Esophagus (tissue), 2 donors: Measurements from ENCODE around the gene RAB31. TPM values are rescaled to one million over a fixed set of nuclear protein-coding genes. Genes with fewer than 3 reads are reported as not detected.

ENCODE experiments used
- H3K27ac ChIP-seq, 2 donors: one replicate each; pipeline ENCODE4 v1.5.1; 2013; ENCODE audit warnings: low read depth in 2 of 2, mild to moderate bottlenecking in 2 of 2, inconsistent platforms in 1 of 2, low read length in 1 of 2, moderate library complexity in 1 of 2
- H3K27me3 ChIP-seq, 2 donors: one replicate each; pipeline ENCODE4 v1.6.1; 2013; ENCODE audit warnings: low read length in 2 of 2, control low read depth in 1 of 2, mild to moderate bottlenecking in 1 of 2; ENCODE audit not compliant: insufficient read depth in 2 of 2, control insufficient read depth in 1 of 2
- H3K36me3 ChIP-seq, 2 donors: one replicate each; pipeline ENCODE4 v1.6.1; 2013; ENCODE audit warnings: low read length in 1 of 2; ENCODE audit not compliant: control insufficient read depth in 2 of 2, insufficient read depth in 2 of 2
- H3K4me1 ChIP-seq, 2 donors: one replicate each; pipeline ENCODE4 v1.6.1; 2013; ENCODE audit warnings: low read length in 1 of 2; ENCODE audit not compliant: control insufficient read depth in 2 of 2, insufficient read depth in 2 of 2
- H3K4me3 ChIP-seq, 2 donors: one replicate each; pipeline ENCODE4 v1.5.1; 2013; ENCODE audit warnings: low read length in 2 of 2, mild to moderate bottlenecking in 2 of 2, low read depth in 1 of 2, moderate library complexity in 1 of 2
- H3K9me3 ChIP-seq, 2 donors: one replicate each; pipeline ENCODE4 v1.6.1; 2013; ENCODE audit warnings: mild to moderate bottlenecking in 2 of 2, low read depth in 1 of 2, low read length in 1 of 2, moderate library complexity in 1 of 2; ENCODE audit not compliant: control insufficient read depth in 2 of 2, insufficient read depth in 1 of 2
- WGBS, 2 donors: extraction: QIAGEN DNeasy Blood & Tissue Kit; methylation state at CpG; one replicate each; pipeline ENCODE4 v1.1.7; 2013; 5-methylcytosine and 5-hydroxymethylcytosine counted together
- polyA plus RNA-seq, 2 donors: library from polyadenylated mRNA; stranded (reverse); fragments of 200-250 nt; gene quantifications; one replicate each; pipeline ENCODE4 v1.2.3, GENCODE V29; 2013
- donor health status: healthy with polysubstance abuse.
- donor health status: Bipolar disorder and iron deficiency.

Gene RAB31
- polyA plus RNA-seq, 2 donors = 10.7 to 17.5 TPM

- no peaks in the 10 kb centered on the region for H3K27me3 ChIP-seq
- peak overlapping the region in 1 of 2 donors; percentile 8 for H3K27ac ChIP-seq
These were observed 95.8 kb downstream of the RAB31 start for GRCh38 chr18:9803698-9804516.

GRCh38 chr18:9804517-9805104, 96.5 kb downstream of the RAB31 start:
- Histone ChIP-seq H3K27me3 (no peaks in the 10 kb centered on the region), H3K4me3 (no peak overlapping the region), H3K9me3 (no peaks in the 10 kb centered on the region), H3K27ac (peak overlapping the region; percentile 24 to 33), H3K4me1 (peaks cover 9% of the 10 kb centered on the region in 2 donors), H3K36me3 (peaks cover 2% of the 10 kb centered on the region in 2 donors)
- WGBS, 2 donors = 37 to 62% methylated on average over 5 of the region's 5 CpGs

More at GRCh38 chr18:9803698-9804516, 95.8 kb downstream of the RAB31 start:
- WGBS, 2 donors = 67% methylated on average over 19 of the region's 19 CpGs
- H3K4me3 ChIP-seq = no peak overlapping the region
- H3K4me1 ChIP-seq = peaks cover 8 to 9% of the 10 kb centered on the region in 2 donors
- H3K36me3 ChIP-seq = peaks cover 2% of the 10 kb centered on the region in 2 donors
- H3K9me3 ChIP-seq = no peaks in the 10 kb centered on the region

GRCh38 chr18:9806905-9807304, 98.8 kb downstream of the RAB31 start:
- H3K4me1 ChIP-seq = peaks cover 9% of the 10 kb centered on the region in 2 donors
- H3K27me3 ChIP-seq = no peaks in the 10 kb centered on the region
- H3K4me3 ChIP-seq = no peak overlapping the region
- peak overlapping the region in 1 of 2 donors; percentile 45 for H3K27ac ChIP-seq
- WGBS, 2 donors = 81 to 94% methylated on average over 9 of the region's 9 CpGs
- H3K36me3 ChIP-seq = peaks cover 2% of the 10 kb centered on the region in 2 donors
- no peaks in the 10 kb centered on the region for H3K9me3 ChIP-seq

GRCh38 chr18:9808295-9809241, 100.5 kb downstream of the RAB31 start:
- peak overlapping the region; percentile 76 to 81 for H3K27ac ChIP-seq

GRCh38 chr18:9809697-9810096, 101.6 kb downstream of the RAB31 start:
- Histone ChIP-seq H3K4me3 (no peak overlapping the region), H3K27ac (no peak overlapping the region), H3K27me3 (no peaks in the 10 kb centered on the region), H3K36me3 (peaks cover 2% of the 10 kb centered on the region in 2 donors), H3K4me1 (peaks cover 5 to 9% of the 10 kb centered on the region in 2 donors), H3K9me3 (no peaks in the 10 kb centered on the region)
- 71 to 73% methylated on average over 6 of the region's 6 CpGs for WGBS, 2 donors

More at GRCh38 chr18:9808295-9809241, 100.5 kb downstream of the RAB31 start:
- Histone ChIP-seq H3K36me3 (peaks cover 2% of the 10 kb centered on the region in 2 donors), H3K9me3 (no peaks in the 10 kb centered on the region), H3K27me3 (no peaks in the 10 kb centered on the region), H3K4me3 (no peak overlapping the region), H3K4me1 (peaks cover 9% of the 10 kb centered on the region in 2 donors)
- WGBS, 2 donors = 45 to 54% methylated on average over 21 of the region's 21 CpGs

- Histone ChIP-seq H3K27ac (no peak overlapping the region), H3K4me3 (no peak overlapping the region), H3K9me3 (no peaks in the 10 kb centered on the region), H3K4me1 (peaks cover 5 to 9% of the 10 kb centered on the region in 2 donors), H3K36me3 (peaks cover 2% of the 10 kb centered on the region in 2 donors), H3K27me3 (no peaks in the 10 kb centered on the region)
- 75 to 84% methylated on average over 4 of the region's 4 CpGs for WGBS, 2 donors
These were observed 102.2 kb downstream of the RAB31 start for GRCh38 chr18:9810299-9810698.

- Histone ChIP-seq H3K4me1 (peaks cover 5 to 9% of the 10 kb centered on the region in 2 donors), H3K27me3 (no peaks in the 10 kb centered on the region), H3K4me3 (no peak overlapping the region), H3K9me3 (no peaks in the 10 kb centered on the region), H3K27ac (no peak overlapping the region), H3K36me3 (peaks cover 2% of the 10 kb centered on the region in 2 donors)
- WGBS, 2 donors = 89 to 91% methylated on average over 14 of the region's 14 CpGs
These were observed 103.0 kb downstream of the RAB31 start for GRCh38 chr18:9810994-9811705.

- no peak overlapping the region for H3K4me3 ChIP-seq
- no peaks in the 10 kb centered on the region for H3K9me3 ChIP-seq
- 64 to 65% methylated on average over 5 of the region's 5 CpGs for WGBS, 2 donors
- no peak overlapping the region for H3K27ac ChIP-seq
- peaks cover 0 to under 1% of the 10 kb centered on the region in 2 donors for H3K36me3 ChIP-seq
- H3K4me1 ChIP-seq = peaks cover 5 to 7% of the 10 kb centered on the region in 2 donors
- no peaks in the 10 kb centered on the region for H3K27me3 ChIP-seq
These were observed 103.9 kb downstream of the RAB31 start for GRCh38 chr18:9811978-9812377.
